ENCODE measurements around the gene AIP. TPM values are rescaled to one million over a fixed set of nuclear protein-coding genes. Genes with fewer than 3 reads are reported as not detected.
"Not testable (repeated sequence)": the region's sequence is repeated elsewhere in the genome, so short reads cannot be mapped to it uniquely, and the experiment has no call there.

The AIP gene
- total RNA-seq, 1 donor from 2014 or later, result 62.0 TPM

DNA sequence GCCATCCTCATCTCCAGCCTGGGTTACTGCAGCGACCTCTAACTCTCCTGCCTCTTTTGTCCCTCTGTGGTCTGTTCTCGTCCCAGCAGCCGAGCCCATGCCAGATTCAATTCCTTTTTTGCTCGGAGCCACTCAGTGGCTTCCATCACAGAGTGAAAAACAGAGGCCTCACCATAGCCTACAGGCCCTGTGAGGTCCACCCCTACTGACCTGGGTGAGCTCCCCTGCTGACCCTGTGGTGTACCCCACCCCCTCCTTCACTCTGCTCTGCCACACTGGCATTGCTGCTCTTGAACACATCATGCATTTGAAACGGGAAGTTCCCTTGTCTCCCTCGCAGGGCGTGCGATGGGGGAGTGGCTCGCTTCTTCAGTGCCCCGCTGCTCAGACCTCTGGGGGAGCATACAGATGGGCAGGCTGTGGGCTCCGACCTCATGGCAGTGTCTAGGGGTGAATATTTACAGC, 2.1 kb downstream of the AIP start:
- H3K4me3 ChIP-seq (ENCODE audit: low read depth, low read length), result no peak overlapping the region
- TF ChIP-seq, protein P1, sequence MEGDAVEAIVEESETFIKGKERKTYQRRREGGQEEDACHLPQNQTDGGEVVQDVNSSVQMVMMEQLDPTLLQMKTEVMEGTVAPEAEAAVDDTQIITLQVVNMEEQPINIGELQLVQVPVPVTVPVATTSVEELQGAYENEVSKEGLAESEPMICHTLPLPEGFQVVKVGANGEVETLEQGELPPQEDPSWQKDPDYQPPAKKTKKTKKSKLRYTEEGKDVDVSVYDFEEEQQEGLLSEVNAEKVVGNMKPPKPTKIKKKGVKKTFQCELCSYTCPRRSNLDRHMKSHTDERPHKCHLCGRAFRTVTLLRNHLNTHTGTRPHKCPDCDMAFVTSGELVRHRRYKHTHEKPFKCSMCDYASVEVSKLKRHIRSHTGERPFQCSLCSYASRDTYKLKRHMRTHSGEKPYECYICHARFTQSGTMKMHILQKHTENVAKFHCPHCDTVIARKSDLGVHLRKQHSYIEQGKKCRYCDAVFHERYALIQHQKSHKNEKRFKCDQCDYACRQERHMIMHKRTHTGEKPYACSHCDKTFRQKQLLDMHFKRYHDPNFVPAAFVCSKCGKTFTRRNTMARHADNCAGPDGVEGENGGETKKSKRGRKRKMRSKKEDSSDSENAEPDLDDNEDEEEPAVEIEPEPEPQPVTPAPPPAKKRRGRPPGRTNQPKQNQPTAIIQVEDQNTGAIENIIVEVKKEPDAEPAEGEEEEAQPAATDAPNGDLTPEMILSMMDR (conservative IDR thresholded peaks at IDR 0.05; ENCODE audit: low read depth, low read length), result no peak
- DNase-seq (ENCODE audit: low read depth), result no peak

- DNase-seq (ENCODE audit: low read depth); H3K4me3 ChIP-seq (ENCODE audit: low read depth, low read length): not testable (repeated sequence)
These were observed 3.1 kb downstream of the AIP start for GRCh38 chr11:67485873-67486361.

DNA sequence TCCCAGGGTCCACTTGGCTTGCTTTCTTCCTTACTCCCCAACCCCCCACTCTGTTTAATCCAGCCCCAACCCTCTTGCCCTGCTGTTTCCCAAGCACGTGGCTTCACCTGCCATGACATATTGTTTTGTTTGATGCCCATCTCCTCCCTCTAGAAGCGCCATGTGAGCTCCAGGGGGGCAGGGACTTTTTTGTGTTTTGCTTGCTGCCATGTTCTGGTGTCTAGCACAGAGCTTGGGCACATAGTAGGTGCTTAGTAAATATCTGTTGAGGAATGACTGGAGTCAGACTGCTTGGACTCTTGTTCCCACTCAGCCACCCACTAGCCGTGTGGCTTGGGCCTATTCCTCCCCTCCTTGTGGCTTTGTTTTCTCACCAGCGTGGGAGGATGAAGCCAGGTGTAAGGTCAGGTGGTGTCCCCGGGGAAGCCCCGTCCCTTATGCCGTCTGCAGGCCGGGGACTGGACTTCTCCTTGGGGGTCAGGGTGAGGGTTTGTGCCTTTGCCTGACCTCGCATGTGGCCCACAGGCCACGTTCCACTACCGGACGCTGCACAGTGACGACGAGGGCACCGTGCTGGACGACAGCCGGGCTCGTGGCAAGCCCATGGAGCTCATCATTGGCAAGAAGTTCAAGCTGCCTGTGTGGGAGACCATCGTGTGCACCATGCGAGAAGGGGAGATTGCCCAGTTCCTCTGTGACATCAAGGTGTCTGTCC, 3.8 kb downstream of the AIP start:
- no peak for DNase-seq (ENCODE audit: low read depth)
- H3K4me3 ChIP-seq (ENCODE audit: low read depth, low read length), result no peak overlapping the region
- TF ChIP-seq, protein P1 (conservative IDR thresholded peaks at IDR 0.05; ENCODE audit: low read depth, low read length), result no peak

GRCh38 chr11:67489203-67489884, 6.5 kb downstream of the AIP start:
- DNase-seq (ENCODE audit: low read depth), result no peak
- TF ChIP-seq, protein P1 (conservative IDR thresholded peaks at IDR 0.05; ENCODE audit: low read depth, low read length), result no peak

DNA sequence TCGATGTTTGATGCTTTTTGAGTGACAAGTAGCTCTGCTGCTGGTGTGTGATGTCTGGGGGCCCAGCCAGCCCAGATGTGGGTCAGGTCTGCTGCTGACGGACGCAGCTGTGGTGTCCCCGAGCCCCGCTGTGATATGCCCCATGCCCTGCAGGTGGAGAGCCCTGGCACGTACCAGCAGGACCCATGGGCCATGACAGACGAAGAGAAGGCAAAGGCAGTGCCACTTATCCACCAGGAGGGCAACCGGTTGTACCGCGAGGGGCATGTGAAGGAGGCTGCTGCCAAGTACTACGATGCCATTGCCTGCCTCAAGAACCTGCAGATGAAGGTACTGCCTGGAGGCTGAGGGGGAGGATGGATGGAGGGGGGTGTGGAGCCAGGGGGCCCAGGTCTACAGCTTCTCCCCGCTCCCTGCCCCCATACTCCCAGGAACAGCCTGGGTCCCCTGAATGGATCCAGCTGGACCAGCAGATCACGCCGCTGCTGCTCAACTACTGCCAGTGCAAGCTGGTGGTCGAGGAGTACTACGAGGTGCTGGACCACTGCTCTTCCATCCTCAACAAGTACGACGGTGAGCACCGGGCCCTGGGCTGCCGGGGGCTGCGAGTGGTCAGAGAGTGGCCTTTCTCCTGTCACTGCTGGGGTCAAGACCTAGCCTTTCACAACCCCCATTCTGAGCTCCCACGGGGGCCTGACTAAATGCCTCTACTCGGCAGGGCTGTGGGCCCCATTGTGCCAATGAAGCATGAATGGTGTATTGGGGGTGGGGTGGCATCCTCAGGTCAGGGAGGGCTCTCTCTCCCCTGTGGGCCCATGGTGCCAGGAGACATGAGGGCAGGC, 7.3 kb downstream of the AIP start:
- TF ChIP-seq, protein P1 (conservative IDR thresholded peaks at IDR 0.05; ENCODE audit: low read depth, low read length), result no peak
- no peak for DNase-seq (ENCODE audit: low read depth)

More at GRCh38 chr11:67489203-67489884, 6.5 kb downstream of the AIP start:
- H3K4me3 ChIP-seq (ENCODE audit: low read depth, low read length), result no peak overlapping the region

DNA sequence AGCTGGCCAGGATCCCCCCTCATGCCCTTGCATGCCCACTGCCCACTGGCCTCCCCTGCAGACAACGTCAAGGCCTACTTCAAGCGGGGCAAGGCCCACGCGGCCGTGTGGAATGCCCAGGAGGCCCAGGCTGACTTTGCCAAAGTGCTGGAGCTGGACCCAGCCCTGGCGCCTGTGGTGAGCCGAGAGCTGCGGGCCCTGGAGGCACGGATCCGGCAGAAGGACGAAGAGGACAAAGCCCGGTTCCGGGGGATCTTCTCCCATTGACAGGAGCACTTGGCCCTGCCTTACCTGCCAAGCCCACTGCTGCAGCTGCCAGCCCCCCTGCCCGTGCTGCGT, 7.9 kb downstream of the AIP start:
- TF ChIP-seq, protein P1 (conservative IDR thresholded peaks at IDR 0.05; ENCODE audit: low read depth, low read length), result no peak
- H3K4me3 ChIP-seq (ENCODE audit: low read depth, low read length), result no peak overlapping the region
- DNase-seq (ENCODE audit: low read depth), result no peak

More for the DNA sequence above, 7.3 kb downstream of the AIP start:
- H3K4me3 ChIP-seq (ENCODE audit: low read depth, low read length), result no peak overlapping the region
